SK-N-SH treated with all-trans-retinoic acid at 6 μM for 48 hours (cell line): Measurements from ENCODE around the gene RAD23A.

ENCODE experiments used
- ATAC-seq: fragments of 200-7000 bp; cut with Tn5 transposase; 3 replicates; pipeline ENCODE4 v1.9.1; 2020; ENCODE audit warnings: mild to moderate bottlenecking, moderate library complexity
- ARNTL ChIP-seq: fragments of 450-650 bp; formaldehyde crosslinking; IDR thresholded peaks from 2 replicates; pipeline ENCODE4 v1.5.0; 2020; ENCODE audit warnings: low read depth, mild to moderate bottlenecking, moderate library complexity, borderline replicate concordance
- BACH2 ChIP-seq: fragments of 250-450 bp; sonication (Bioruptor Pico); IDR thresholded peaks from 2 replicates; pipeline ENCODE4 v1.9.0; 2021; ENCODE audit warnings: mild to moderate bottlenecking, borderline replicate concordance
- CSDC2 ChIP-seq: fragments of 250-450 bp; sonication (Bioruptor Pico); IDR thresholded peaks from 2 replicates; pipeline ENCODE4 v1.5.0; 2020; ENCODE audit warnings: mild to moderate bottlenecking, moderate library complexity
- ESRRG ChIP-seq: fragments of 250-450 bp; sonication (Bioruptor Pico); IDR thresholded peaks from 2 replicates; pipeline ENCODE4 v1.6.1; 2021; ENCODE audit warnings: mild to moderate bottlenecking
- GLIS3 ChIP-seq: fragments of 250-450 bp; sonication (Bioruptor Pico); IDR thresholded peaks from 2 replicates; pipeline ENCODE4 v1.5.0; 2020; ENCODE audit warnings: mild to moderate bottlenecking, moderate library complexity
- PPARA ChIP-seq: fragments of 250-450 bp; sonication (Bioruptor Pico); IDR thresholded peaks from 2 replicates; pipeline ENCODE4 v1.5.0; 2020; ENCODE audit warnings: mild to moderate bottlenecking, borderline replicate concordance
- RARB ChIP-seq: fragments of 250-450 bp; sonication (Bioruptor Pico); IDR thresholded peaks from 2 replicates; pipeline ENCODE4 v1.8.0; 2021; ENCODE audit warnings: mild to moderate bottlenecking, moderate library complexity
- SNAI2 ChIP-seq: fragments of 250-450 bp; sonication (Bioruptor Pico); IDR thresholded peaks from 2 replicates; pipeline ENCODE4 v1.5.0; 2020; ENCODE audit warnings: mild to moderate bottlenecking, moderate library complexity
- TCF4 ChIP-seq: fragments of 250-450 bp; sonication (Bioruptor Pico); IDR thresholded peaks from 2 replicates; pipeline ENCODE4 v1.8.0; 2021; ENCODE audit warnings: mild to moderate bottlenecking, moderate library complexity, borderline replicate concordance
- TOX ChIP-seq: fragments of 250-450 bp; sonication (Bioruptor Pico); IDR thresholded peaks from 2 replicates; pipeline ENCODE4 v1.8.0; 2021; ENCODE audit warnings: mild to moderate bottlenecking, moderate library complexity, borderline replicate concordance
- ZC3H10 ChIP-seq: fragments of 250-450 bp; sonication (Bioruptor Pico); IDR thresholded peaks from 2 replicates; pipeline ENCODE4 v1.5.1; 2021; ENCODE audit warnings: mild to moderate bottlenecking, moderate library complexity
- ZFP3 ChIP-seq: fragments of 250-450 bp; sonication (Bioruptor Pico); IDR thresholded peaks from 2 replicates; pipeline ENCODE4 v1.5.0; 2020; ENCODE audit warnings: mild to moderate bottlenecking, moderate library complexity
- ZFP30 ChIP-seq: fragments of 450-650 bp; formaldehyde crosslinking; IDR thresholded peaks from 2 replicates; pipeline ENCODE4 v1.5.0; 2022; ENCODE audit warnings: mild to moderate bottlenecking, moderate library complexity
- ZNF565 ChIP-seq: fragments of 450-650 bp; formaldehyde crosslinking; conservative IDR thresholded peaks from 2 replicates; pipeline ENCODE4 v1.5.0; 2020; ENCODE audit warnings: low read depth, mild to moderate bottlenecking, moderate library complexity
- TF ChIP-seq, protein P1 (sequence below): fragments of 250-450 bp; sonication (Bioruptor Pico); IDR thresholded peaks from 2 replicates; pipeline ENCODE4 v1.8.0; 2021; ENCODE audit warnings: low read depth, mild to moderate bottlenecking, moderate library complexity, borderline replicate concordance
- TF ChIP-seq, protein P2 (sequence below): fragments of 250-450 bp; sonication (Bioruptor Pico); IDR thresholded peaks from 2 replicates; pipeline ENCODE4 v1.5.0; 2020; ENCODE audit warnings: mild to moderate bottlenecking, moderate library complexity
- TF ChIP-seq, protein P3 (sequence below): fragments of 250-450 bp; sonication (Bioruptor Pico); IDR thresholded peaks from 2 replicates; pipeline ENCODE4 v1.5.1; 2021; ENCODE audit warnings: mild to moderate bottlenecking, moderate library complexity
- TF ChIP-seq, protein P4 (sequence below): fragments of 250-450 bp; sonication (Bioruptor Pico); IDR thresholded peaks from 2 replicates; pipeline ENCODE4 v1.8.0; 2020; ENCODE audit warnings: mild to moderate bottlenecking, moderate library complexity, borderline replicate concordance
- TF ChIP-seq, protein P5 (sequence below): fragments of 250-450 bp; sonication (Bioruptor Pico); IDR thresholded peaks from 2 replicates; pipeline ENCODE4 v1.5.1; 2020; ENCODE audit warnings: low read depth, mild to moderate bottlenecking, moderate library complexity

RAD23A gene

DNA sequence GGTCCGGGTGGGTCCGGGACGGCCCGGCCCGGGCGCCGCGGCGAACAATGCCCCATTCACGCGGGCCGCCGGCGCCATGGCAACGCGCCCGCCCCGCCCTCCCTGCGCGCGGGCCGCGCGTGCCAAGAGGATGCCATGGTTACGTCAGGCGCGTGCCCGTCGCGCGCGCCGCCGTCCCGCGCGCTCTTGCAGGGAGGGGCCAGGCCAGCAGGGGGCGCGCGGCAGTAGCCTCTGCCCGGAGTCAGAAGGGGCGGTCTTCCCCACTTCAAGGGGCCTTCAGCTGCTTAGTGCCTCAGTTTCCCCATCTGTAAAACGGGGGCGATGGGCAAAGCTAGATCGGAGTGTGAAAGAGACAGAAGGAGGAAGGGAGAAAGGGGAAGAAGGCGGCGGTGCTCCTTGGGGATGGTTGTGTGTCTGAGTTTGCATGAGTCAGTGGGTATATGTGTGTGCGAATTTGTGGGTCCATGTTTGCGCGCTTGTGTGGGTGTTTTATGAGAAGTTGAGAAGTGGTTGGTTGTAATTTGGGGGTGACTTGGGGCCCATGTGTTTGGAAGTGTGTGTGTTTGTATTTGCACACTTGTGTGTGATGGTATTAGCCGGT, 38.0 kb downstream of the RAD23A start (continued):
- no peak for TF ChIP-seq TCF4 (CRISPR knock-in tag)
- TF ChIP-seq, protein P1, sequence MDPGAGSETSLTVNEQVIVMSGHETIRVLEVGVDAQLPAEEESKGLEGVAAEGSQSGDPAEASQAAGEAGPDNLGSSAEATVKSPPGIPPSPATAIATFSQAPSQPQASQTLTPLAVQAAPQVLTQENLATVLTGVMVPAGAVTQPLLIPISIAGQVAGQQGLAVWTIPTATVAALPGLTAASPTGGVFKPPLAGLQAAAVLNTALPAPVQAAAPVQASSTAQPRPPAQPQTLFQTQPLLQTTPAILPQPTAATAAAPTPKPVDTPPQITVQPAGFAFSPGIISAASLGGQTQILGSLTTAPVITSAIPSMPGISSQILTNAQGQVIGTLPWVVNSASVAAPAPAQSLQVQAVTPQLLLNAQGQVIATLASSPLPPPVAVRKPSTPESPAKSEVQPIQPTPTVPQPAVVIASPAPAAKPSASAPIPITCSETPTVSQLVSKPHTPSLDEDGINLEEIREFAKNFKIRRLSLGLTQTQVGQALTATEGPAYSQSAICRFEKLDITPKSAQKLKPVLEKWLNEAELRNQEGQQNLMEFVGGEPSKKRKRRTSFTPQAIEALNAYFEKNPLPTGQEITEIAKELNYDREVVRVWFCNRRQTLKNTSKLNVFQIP (CRISPR knock-in tag), result no peak

DNA sequence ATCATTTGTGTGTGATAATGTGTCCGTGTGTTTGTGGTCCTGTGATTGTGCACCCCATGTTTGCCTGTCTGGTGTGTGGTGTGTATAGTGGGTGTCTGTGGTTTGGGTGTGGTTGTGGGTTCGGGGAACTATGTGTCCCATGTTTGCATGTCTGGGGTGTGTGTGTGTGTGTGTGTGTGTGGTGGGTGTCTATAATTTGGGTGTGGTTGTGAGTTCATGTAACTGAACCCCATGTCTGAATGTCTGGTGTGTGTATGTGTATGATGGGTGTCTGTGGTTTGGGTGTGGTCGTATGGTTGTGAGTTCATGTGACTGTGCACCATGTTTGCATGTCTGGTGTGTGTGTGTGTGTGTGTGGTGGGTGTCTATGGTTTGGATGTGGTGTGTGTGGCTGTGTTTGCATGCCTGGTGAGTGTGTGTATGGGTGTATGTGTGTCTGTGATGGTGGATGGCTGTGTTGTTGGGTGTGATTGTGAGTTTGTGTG, 38.5 kb downstream of the RAD23A start:
- no peak for ATAC-seq
- TF ChIP-seq ESRRG (CRISPR knock-in tag) (no peak), ARNTL (CRISPR knock-in tag) (no peak), SNAI2 (CRISPR knock-in tag) (no peak), PPARA (no peak), ZNF565 (CRISPR knock-in tag) (no peak), ZFP30 (no peak), CSDC2 (CRISPR knock-in tag) (no peak), ZC3H10 (CRISPR knock-in tag) (no peak), ZFP3 (no peak), GLIS3 (CRISPR knock-in tag) (no peak), BACH2 (no peak)
- TF ChIP-seq, protein P2, sequence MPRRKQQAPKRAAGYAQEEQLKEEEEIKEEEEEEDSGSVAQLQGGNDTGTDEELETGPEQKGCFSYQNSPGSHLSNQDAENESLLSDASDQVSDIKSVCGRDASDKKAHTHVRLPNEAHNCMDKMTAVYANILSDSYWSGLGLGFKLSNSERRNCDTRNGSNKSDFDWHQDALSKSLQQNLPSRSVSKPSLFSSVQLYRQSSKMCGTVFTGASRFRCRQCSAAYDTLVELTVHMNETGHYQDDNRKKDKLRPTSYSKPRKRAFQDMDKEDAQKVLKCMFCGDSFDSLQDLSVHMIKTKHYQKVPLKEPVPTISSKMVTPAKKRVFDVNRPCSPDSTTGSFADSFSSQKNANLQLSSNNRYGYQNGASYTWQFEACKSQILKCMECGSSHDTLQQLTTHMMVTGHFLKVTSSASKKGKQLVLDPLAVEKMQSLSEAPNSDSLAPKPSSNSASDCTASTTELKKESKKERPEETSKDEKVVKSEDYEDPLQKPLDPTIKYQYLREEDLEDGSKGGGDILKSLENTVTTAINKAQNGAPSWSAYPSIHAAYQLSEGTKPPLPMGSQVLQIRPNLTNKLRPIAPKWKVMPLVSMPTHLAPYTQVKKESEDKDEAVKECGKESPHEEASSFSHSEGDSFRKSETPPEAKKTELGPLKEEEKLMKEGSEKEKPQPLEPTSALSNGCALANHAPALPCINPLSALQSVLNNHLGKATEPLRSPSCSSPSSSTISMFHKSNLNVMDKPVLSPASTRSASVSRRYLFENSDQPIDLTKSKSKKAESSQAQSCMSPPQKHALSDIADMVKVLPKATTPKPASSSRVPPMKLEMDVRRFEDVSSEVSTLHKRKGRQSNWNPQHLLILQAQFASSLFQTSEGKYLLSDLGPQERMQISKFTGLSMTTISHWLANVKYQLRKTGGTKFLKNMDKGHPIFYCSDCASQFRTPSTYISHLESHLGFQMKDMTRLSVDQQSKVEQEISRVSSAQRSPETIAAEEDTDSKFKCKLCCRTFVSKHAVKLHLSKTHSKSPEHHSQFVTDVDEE (CRISPR knock-in tag), result no peak
- TF ChIP-seq, protein P1 (CRISPR knock-in tag), result no peak
- TF ChIP-seq, protein P3, sequence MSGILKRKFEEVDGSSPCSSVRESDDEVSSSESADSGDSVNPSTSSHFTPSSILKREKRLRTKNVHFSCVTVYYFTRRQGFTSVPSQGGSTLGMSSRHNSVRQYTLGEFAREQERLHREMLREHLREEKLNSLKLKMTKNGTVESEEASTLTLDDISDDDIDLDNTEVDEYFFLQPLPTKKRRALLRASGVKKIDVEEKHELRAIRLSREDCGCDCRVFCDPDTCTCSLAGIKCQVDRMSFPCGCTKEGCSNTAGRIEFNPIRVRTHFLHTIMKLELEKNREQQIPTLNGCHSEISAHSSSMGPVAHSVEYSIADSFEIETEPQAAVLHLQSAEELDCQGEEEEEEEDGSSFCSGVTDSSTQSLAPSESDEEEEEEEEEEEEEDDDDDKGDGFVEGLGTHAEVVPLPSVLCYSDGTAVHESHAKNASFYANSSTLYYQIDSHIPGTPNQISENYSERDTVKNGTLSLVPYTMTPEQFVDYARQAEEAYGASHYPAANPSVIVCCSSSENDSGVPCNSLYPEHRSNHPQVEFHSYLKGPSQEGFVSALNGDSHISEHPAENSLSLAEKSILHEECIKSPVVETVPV, result no peak
- TF ChIP-seq, protein P4, sequence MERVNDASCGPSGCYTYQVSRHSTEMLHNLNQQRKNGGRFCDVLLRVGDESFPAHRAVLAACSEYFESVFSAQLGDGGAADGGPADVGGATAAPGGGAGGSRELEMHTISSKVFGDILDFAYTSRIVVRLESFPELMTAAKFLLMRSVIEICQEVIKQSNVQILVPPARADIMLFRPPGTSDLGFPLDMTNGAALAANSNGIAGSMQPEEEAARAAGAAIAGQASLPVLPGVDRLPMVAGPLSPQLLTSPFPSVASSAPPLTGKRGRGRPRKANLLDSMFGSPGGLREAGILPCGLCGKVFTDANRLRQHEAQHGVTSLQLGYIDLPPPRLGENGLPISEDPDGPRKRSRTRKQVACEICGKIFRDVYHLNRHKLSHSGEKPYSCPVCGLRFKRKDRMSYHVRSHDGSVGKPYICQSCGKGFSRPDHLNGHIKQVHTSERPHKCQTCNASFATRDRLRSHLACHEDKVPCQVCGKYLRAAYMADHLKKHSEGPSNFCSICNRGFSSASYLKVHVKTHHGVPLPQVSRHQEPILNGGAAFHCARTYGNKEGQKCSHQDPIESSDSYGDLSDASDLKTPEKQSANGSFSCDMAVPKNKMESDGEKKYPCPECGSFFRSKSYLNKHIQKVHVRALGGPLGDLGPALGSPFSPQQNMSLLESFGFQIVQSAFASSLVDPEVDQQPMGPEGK, result no peak
- TF ChIP-seq, protein P5, sequence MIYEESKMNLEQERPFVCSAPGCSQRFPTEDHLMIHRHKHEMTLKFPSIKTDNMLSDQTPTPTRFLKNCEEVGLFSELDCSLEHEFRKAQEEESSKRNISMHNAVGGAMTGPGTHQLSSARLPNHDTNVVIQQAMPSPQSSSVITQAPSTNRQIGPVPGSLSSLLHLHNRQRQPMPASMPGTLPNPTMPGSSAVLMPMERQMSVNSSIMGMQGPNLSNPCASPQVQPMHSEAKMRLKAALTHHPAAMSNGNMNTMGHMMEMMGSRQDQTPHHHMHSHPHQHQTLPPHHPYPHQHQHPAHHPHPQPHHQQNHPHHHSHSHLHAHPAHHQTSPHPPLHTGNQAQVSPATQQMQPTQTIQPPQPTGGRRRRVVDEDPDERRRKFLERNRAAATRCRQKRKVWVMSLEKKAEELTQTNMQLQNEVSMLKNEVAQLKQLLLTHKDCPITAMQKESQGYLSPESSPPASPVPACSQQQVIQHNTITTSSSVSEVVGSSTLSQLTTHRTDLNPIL (CRISPR knock-in tag), result no peak

DNA sequence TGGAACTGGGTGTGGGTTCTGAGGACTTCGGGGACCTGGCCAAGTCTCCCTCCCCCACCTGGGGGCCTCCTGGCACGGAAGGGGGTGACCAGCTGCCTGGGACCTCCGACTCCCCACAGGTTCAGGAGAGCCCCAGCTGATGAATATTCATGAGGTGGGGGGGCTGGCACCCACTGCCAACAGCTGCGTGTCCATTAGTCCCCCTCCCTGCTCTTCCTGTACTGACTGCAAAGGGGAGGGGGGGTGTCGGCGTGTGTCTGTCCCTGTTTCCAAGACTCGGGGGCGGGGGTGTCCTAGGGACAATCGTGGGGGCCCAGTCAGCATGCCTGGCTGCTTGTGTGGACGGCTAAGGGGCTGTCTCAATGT, 39.0 kb downstream of the RAD23A start:
- no peak for ATAC-seq
- TF ChIP-seq ARNTL (CRISPR knock-in tag) (no peak), RARB (CRISPR knock-in tag) (no peak), TOX (CRISPR knock-in tag) (no peak), BACH2 (no peak), ESRRG (CRISPR knock-in tag) (no peak)
- TF ChIP-seq, protein P5 (CRISPR knock-in tag), result no peak
- TF ChIP-seq, protein P1 (CRISPR knock-in tag), result no peak
- TF ChIP-seq, protein P2 (CRISPR knock-in tag), result no peak
